HK-2 (cell line): Measurements from ENCODE around the gene HSDL1.

Experiments
- DNase-seq: peaks from one replicate; pipeline ENCODE4 v3.0.0-alpha.2; 2018; ENCODE audit not compliant: unreplicated experiment

The HSDL1 gene

DNA sequence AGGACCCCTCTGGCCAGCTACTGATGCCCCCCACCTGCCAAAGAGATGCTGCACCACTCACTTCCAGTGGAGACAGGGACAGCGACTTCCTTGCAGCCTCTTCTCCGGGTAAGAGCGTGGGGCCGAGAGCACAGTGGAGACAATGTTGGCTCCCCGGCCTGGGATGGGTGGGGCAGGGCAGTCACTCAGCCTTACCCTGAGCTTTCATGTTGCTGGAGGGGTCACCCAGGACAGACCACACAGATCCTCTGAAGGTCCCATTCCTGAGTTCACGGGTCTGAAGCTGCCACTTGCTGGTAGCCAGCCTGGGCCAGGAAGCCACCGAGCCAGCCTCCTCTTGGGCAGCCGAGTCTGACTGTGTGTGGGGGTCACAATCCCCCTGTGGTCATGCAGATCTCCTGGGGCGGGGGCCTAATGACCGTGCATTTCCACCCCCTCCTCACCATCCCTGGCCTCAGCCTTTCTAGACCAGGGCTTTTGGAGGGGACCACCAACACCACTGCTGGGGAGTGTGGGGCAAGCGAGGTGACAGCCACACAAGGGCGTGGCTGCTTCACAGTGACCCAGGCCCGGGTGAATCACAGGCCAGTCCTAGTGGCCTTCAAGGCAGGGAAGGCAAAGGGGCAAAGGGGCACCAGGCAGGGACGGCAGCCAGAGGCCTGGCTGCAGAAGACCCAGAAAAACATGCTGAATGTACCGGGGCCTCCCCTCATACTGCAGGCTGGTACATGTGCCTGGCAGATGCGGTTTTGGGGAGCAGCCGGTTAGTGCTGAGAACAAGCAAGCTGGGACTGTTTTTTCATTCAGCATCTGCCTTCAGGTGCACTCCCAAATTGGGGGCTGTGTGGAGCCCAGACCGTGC is 31.4 kb upstream of the HSDL1 start:
- DNase-seq: no peak

DNA sequence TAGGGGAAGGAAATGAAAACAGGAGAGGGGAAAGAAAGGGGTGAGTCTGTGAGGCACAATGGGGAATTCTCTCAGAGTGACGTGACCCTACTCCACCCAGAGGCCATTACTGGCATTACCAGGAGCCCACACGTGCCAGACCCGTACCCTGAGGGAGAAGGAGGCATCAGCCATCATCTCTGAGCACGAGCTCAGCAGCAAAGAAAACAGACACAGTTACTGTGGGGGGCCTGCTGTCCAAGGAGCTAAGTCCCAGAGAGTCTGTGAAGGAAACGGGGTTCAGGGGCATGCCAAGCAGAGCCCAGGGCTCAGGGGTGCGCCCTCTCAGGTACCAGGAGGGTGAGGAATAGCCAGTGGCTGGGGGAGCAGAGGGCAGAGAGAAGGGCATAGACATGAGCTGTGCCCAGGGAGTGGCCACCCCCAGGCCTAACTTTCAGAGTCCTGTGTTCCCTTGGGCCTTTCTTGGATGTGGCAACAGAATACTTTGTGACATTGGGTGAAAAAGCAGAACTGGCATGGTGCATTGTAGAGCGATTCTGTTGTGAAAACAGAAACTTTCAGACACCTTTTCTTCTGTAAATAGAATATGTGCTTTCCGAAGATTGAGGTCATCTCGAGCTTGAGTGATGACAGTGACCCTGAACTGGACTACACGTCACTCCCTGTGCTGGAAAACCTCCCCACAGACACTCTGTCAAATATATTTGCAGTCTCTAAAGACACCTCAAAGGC is 30.5 kb upstream of the HSDL1 start:
- DNase-seq: peak; percentile 61

DNA sequence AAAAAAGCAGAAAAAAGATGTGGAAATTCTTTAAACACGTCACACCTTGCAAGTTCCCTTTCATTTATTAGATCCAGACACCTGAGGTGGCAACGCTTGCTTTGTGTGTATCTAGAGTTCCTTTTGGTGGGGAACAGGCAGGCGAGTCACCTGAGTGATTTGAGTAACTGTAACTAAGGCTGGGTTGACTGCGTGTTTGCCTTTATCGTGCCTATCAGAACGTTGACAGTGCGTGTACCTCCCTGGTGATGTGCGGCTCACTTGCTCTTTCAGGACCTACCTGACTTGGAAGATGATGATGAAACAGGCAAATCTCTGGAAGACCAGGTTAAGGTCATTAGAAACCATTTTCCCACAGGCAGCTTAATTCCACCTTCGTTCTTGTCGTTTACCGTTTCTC is 29.4 kb upstream of the HSDL1 start:
- DNase-seq: no peak

DNA sequence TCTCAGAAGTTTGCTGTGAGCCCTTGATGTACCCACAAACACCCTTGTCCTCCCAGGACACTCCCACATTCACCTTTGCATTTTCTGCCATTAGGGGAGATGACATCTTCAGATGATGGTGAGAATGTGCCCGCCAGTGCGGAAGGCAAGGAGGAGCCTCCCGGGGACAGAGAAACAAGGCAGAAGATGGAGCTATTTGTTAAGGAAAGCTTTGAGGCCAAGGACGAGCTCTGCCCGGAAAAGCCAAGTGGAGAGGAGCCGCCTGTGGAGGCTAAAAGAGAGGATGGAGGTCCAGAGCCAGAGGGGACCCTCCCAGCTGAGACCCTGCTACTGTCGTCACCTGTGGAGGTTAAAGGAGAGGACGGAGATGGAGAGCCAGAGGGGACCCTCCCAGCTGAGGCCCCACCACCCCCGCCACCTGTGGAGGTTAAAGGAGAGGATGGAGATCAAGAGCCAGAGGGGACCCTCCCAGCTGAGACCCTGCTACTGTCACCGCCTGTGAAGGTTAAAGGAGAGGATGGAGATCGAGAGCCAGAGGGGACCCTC is 24.9 kb upstream of the HSDL1 start:
- no peak for DNase-seq

DNA sequence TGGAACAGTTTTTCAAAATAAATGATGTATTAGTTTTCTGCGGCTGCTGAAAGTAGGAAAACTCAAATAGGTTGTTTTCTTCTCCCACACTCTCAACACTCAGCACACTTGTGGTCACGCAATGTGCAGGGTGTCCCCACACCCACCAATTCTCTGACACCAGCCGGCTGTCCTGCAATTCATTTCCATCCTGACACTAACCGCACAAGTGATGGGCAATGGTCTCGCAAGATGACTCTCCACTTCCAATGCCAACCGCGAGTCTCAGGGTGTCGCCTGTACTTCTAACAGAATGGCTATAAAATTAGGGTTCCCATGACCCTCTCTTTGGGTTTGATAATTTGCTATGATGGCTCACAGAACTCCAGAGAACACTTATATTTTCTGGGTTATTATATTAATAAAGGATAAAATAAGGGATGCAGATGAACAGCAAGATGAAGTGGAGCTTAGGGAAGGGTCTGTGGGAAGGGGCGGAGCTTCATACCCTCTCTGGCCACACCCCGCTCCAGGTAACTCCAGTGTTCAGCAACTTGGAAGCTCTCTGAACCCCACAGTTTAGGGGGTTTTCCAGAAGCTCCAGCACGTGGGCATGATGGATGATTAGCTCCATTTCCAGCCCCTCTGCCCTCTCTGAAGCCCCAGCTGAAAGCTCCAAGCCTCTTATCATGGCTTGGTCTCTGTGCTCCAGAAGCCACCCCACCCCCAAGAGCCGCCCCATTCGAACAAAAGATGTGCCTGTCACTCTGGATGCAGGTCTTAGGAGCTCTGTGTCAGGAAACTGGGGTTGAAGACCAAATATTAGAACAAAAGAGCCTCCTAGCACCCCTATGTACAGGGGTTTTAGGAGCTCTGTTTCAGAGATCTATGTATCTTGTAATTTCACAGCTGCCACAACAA is 22.1 kb upstream of the HSDL1 start:
- DNase-seq: no peak

DNA sequence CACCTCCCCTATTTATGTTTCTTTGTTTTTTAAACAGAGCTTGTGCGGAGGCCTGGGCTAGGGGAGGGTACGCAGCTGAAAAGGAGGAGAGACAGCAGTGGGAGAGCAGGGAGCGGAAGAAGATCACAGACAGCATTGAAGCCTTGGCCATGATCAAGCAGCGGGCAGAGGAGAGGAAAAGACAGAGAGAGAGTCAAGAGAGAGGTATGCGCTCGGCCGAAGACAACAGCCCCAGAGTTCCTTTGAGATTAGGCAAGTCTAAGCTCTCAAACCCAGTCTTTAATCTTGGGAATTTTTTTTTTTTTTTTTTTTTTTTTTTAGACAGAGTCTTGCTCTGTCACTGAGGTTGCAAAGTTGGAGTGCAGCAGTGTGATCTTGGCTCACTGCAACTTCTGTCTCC is 20.8 kb upstream of the HSDL1 start:
- no peak for DNase-seq

DNA sequence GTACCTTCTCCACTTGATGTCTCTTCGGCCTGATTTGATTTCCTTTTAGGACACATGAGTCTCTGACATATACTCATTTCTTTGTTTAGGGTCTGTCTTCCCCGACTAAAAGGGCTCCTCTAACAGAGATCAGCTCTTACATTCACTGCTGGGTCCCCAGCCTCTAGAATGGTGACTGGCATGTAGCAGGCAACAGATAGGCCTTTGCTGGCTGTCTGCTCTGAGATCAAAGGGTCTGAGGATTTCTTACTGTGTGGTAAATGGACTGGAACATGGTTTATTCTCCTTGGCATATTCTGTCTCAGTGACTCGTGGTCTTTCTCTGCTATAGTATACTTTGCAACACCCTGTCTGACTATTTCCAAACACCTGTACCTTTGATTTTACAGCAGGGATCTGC is 16.8 kb upstream of the HSDL1 start:
- no peak for DNase-seq

DNA sequence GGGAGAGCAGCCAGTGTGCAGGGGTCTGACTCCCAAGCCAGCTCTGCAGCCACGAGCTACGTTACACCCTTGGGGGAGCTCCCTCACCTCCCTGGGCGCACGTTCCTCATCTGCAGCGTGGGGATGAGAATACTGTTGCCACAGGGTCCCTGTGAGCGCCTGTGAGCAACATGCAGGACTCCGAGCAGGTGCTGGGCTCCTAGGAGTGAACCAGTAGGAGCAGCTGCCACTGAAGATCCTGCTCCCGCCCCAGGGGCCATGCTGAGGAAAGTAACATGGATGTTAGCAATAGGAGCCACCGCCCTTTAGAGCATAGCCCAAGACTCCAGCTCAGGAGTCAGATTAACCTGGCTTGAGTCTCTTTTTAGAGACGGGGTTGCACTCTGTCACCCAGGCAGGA is 16.1 kb upstream of the HSDL1 start:
- DNase-seq: no peak

DNA sequence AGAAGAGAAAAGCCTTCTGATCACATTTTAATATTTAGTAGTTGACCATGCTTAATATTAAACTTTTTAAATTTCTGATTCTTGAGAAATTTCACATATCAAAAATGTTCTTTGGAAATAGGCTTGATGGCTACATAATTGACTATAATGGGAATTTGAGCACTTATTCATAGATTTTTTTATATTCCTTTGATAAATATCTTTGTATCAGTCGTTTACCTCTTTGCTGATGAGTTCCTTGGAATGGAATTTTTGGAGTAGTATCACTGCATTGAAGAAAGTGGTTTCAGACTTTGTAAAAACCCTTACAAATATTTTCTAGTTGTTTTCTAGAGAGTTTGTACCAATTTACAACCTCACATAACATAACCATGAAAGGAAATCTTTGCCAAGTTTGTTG is 14.8 kb upstream of the HSDL1 start:
- no peak for DNase-seq

DNA sequence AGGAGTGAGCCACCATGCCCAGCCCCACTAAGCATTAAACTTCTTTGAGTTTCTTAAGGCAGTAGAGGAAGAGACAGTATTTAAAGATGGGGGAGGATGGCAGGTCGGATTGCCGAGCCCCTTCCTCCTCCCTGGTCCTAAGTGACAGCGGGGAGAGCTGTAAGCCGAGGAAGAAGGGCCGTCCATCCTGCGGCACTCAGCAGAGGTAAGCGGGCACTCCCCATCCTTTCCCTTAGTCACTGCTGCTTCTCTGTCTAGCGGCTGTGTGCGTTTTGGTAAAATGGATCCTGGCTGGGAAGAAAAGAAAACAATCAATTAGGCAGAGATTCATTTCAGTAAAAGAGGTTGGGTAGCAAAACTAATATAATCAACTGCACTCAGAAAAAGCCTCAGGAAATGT is 14.0 kb upstream of the HSDL1 start:
- DNase-seq: no peak

DNA sequence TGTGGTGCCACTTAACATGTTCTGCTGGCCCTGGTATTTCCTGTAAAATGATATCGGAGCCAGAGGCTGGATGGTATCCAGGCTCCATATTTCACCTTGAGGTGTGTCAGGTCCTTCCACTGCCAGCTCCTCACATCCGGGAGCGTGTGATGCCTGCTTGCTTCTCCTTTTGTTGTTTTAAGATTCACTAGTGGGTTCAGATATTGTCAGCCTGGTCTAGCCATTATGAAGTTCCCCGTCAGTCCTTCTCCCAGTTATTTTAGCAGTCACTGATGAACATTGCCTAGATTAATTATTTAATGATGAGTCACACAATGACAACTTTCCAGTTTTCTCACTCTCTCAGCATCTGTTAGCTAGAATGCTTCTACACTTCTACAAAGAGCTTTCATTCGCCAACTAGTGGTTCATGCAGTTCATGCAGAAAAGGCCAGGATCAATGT is 11.4 kb upstream of the HSDL1 start:
- DNase-seq: peak; percentile 57

DNA sequence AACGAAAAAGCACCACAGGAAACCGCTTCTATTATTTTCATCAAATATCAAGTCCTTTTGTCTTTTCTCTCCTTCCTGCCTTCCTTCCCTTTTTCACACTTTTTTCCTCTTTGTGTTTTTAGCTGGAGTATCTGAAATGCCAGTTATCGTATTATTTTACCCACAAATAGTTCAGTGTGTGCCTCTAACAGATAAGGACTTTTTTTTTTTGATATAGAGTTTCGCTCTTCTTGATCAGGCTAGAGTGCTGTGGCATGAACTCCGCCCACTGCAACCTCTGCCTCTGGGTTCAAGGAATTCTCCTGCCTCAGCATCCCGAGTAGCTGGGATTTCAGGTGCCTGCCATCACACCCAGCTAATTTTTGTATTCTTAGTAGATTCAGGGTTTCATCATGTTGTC is 10.8 kb upstream of the HSDL1 start:
- no peak for DNase-seq

DNA sequence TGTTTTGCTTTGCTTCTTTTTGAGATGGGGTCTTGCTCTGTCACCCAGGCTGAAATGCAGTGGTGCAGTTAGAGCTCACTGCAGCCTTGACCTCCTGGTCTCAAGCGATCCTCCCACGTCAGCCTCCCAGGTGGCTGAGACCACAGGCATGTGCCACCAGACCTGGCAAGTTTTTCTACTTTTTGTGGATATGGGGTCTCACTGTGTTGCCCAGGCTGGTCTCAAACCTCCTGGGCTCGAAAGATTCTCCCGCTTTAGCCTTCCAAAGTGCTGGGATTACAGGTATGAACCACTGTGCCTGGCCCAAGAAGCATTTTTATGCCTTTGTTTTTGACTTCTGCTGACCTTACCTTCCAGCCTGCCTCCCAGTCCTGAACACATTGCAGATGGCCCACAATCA is 10.2 kb upstream of the HSDL1 start:
- DNase-seq: no peak

DNA sequence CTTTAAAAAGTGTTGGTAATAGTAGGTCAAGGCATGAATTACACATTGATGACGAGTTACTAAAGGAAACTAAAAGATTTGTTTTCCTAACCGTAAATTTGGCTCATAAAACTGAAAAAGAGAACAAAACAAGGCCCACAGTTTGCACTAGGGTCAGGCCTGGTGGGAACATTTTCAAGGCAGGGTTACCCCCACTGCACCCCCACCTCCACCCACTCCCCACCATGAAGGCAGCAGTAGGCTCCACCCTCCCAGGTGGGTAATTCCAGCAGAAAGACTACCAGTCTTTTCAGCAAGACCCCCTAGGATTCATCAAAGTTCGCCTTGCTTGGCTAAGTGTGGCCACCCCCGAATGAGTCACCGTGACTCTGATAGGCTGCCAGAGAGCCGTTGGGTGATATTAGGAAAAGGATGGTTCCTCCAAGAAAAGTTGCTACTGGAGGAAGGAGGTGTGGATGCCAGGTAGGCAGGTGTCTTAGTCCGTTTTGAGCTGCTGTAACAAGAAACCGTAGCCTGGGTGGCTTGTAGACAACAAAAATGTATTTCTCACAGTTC is 8.8 kb upstream of the HSDL1 start:
- no peak for DNase-seq

DNA sequence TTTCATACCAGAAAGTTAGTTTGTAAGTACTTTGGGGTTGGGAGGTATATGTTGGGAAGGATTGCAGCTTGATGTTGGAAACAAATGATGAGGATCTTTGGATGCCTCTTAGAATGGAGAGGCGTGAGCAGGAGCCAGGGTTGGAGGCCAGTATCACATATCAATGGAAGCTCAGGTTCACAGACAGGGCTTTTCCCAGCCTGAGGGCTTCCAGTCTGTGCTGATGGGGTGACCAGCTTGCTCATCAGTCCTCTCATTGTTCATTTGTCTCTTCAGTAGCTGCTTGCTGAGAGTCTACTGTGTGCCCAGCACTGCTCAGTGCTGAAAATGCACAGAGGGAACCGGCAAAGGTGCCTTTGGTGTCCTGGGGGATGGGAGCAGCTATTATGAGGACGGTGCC is 5.9 kb upstream of the HSDL1 start:
- DNase-seq: no peak

DNA sequence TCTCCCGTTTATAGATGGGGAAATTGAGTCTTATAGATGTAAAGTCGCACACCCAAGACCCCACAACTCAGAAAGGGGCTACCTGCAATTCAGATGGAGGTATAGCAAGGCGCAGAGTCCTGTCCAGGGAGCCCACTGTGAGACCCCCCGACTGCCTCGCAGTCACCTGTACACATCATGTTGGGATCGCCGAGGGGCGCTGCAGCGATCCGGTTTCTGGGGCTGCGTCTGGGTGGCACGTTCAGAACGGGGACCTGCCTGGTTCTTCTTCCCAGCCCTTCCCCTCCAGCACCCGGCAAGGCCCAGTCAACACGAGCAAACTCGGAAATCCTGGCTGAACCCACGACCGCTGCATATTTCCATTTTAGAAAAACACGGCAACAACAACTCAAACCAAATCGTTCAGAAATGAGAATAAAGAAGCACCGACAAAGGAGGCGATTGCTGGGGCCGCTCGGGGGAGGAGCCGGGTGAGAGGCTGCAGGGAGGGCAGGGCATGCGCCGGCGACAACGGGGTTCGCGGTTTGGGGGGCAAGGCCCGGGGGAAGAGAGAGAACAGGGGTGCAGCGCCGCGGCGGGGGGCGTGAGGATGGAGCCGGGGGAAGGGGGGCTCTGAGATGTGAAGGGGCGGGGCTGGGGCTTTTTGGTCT is 643 bp downstream of the HSDL1 start:
- peak; percentile 37 for DNase-seq

DNA sequence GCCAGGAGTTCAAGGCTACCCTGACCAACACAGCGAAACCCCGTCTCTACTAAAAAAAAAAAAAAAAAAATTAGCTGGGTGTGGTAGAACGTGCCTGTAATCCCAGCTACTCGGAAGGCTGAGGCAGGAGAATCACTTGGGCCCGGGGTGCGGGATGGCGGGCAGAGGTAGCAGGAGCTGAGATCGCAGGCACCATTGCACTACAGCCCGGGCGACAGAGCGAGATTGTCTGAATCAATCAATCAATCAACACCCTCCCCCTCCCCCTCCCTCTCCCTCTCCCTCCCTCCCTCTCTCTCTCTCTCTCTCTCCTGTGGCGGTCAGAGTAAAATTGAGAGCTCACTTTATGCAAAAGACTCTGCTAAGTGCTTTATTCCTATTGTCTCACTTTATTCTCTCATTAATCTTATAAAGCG is 1.2 kb downstream of the HSDL1 start:
- no peak for DNase-seq

DNA sequence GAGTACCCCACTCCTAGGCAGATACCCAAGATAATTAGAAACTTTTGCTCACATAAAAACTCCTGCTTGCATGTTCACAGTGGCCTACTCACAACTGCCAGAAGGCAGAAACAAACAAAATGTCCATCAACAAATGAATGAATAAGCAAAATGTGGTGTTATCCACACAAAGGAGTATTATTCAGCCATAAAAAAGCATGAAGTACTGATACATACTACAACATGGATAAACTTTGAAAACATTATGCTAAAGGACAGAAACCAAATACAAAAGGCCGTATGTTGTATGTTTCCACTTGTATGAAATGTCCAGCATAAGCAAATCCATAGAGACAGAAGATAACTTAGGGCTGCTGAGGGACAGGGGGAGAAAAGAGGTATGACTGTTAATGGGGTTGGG is 1.9 kb downstream of the HSDL1 start:
- DNase-seq: no peak

DNA sequence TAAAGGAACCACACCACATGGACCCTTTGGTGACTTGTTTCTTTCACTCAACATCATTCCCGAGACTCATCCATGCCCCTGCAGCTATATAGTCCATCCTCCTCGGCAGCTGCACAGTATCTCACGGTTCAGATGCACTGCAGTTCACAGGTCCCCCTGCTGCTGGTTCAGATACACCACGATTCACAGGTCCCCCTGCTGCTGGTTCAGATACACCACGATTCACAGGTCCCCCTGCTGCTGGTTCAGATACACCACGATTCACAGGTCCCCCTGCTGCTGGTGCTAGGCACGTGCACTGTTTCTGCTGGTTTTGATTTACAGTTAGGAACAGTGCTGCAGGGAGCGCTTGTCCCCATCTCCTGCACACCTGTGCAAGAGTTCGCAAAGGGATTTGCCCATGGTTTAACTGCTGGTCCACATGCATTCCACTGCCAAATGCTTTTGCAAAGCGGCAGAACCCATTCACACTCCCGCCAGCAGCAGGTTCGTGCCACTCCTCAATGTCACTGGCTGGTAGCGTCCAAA is 3.8 kb downstream of the HSDL1 start:
- DNase-seq: no peak

DNA sequence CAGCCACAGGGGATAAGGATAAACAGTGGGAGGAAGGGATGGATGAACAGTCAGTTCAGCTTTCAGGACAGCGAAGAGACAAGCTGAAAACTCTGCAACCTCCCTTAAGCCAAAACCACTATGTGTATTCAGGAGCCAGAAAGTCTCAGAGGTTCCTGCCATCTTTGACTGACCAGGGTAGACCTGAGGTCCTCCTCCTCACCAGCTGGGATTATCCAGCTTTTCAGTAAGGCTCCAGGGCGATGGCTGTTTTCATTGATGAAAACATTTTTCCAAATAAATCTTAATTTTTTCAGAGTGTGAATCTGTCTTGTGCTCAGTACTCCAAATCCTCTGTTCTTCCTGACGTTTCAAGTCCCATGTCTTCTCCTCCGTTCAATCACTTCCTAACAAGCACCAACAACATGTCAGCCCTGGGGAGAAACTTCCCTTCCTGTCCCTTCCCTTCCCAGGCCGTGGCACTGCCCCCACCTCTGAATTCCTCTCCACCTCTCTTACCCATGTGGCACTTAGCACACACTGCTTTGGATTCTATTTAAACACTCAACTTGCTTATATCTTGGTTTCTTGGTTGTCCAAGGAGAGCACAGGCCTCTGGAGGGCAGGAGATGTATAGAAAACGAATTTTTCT is 5.2 kb downstream of the HSDL1 start:
- DNase-seq: no peak
